Activated CD8-positive, alpha-beta T cell treated with anti-CD3 and anti-CD28 coated beads, Interleukin-2, amount 10 ng/mL, durations not matched to agents 7 days and 5 days (primary cell): ENCODE data around the gene MLANA. TPM values are rescaled to one million over a fixed set of nuclear protein-coding genes. Genes with fewer than 3 reads are reported as not detected.

Experiments used
- ATAC-seq: fragments of 150-1000 bp; cut with Tn5 transposase; one replicate; pipeline ENCODE4 v1.10.0; 2021; ENCODE audit warnings: moderate library complexity
- CTCF ChIA-PET: fragments of 350-600 bp; sonication (Branson Sonifier 250); formaldehyde crosslinking; loops from one replicate; lab custom pipeline; 2021; ENCODE audit warnings: antibody characterized with exemption; lab: Charles Lee
- POLR2A ChIA-PET: fragments of 350-600 bp; sonication (Branson Sonifier 250); formaldehyde crosslinking; loops from one replicate; lab custom pipeline; 2021; ENCODE audit warnings: antibody characterized with exemption; lab: Charles Lee
- DNase-seq: peaks from one replicate; pipeline ENCODE4 v3.0.0-alpha.2; 2020
- H3K27ac Mint-ChIP-seq: one replicate; pipeline ENCODE4 v1.8.0; 2021; ENCODE audit warnings: mild to moderate bottlenecking, mixed read lengths
- H3K27me3 Mint-ChIP-seq: one replicate; pipeline ENCODE4 v1.8.0; 2021; ENCODE audit warnings: low read depth, mixed read lengths
- H3K36me3 Mint-ChIP-seq: one replicate; pipeline ENCODE4 v1.8.0; 2021; ENCODE audit warnings: low read depth, mixed read lengths
- H3K4me1 Mint-ChIP-seq: one replicate; pipeline ENCODE4 v1.8.0; 2021; ENCODE audit warnings: low read depth, mixed read lengths
- H3K4me3 Mint-ChIP-seq: one replicate; pipeline ENCODE4 v1.8.0; 2021; ENCODE audit warnings: mild to moderate bottlenecking, mixed read lengths
- H3K9me3 Mint-ChIP-seq: one replicate; pipeline ENCODE4 v1.8.0; 2022; ENCODE audit warnings: mixed read lengths; ENCODE audit not compliant: insufficient read depth
- total RNA-seq, 2 experiments: library from RNA; stranded (reverse); gene quantifications; one replicate each; pipeline ENCODE4 v1.2.3, GENCODE V29; 2021

MLANA gene
- total RNA-seq, 2 experiments from 2014 or later: not detected

GRCh38 chr9:5852987-5853386 lies 37.7 kb upstream of the MLANA start:
- Mint-ChIP-seq H3K27me3 (no peaks in the 10 kb centered on the region), H3K27ac (peak overlapping the region; percentile 51), H3K4me1 (peaks cover 60% of the 10 kb centered on the region), H3K9me3 (peaks cover 7% of the 10 kb centered on the region), H3K36me3 (peaks cover 42% of the 10 kb centered on the region), H3K4me3 (no peak overlapping the region)
- no peak for DNase-seq
- CTCF ChIA-PET: interaction anchor here (0.8 to 3.9 kb wide), 2 partner anchors 18 to 20 kb away, joined by 3 to 46 read pairs; partner anchors contain the start of gene ERMP1
- no peak for ATAC-seq
- POLR2A ChIA-PET: interaction anchor here (1.0 kb wide), 1 partner anchor 20 kb away, joined by 3 read pairs; the partner anchor contains the start of gene ERMP1

- POLR2A ChIA-PET: interaction anchor here (0.6 to 1.6 kb wide), 2 partner anchors 10 to 154 kb away, joined by 3 to 4 read pairs; a partner anchor contains a TSS
- peaks cover 56% of the 10 kb centered on the region for H3K4me1 Mint-ChIP-seq
These were observed 37.1 kb upstream of the MLANA start for GRCh38 chr9:5853617-5854016.

GRCh38 chr9:5854063-5854790 lies 36.5 kb upstream of the MLANA start:
- ChIA-PET CTCF (interaction anchor here (1.1 to 3.9 kb wide), 5 partner anchors 9 to 32 kb away, joined by 3 to 46 read pairs (median 11); partner anchors contain the start of gene ERMP1), POLR2A (interaction anchor here (0.6 to 1.6 kb wide), 3 partner anchors 11 to 154 kb away, joined by 3 to 5 read pairs (median 4); a partner anchor contains a TSS)
- Mint-ChIP-seq H3K4me3 (no peak overlapping the region), H3K27ac (peak overlapping the region; percentile 35), H3K27me3 (no peaks in the 10 kb centered on the region), H3K36me3 (peaks cover 35% of the 10 kb centered on the region), H3K9me3 (peaks cover 7% of the 10 kb centered on the region), H3K4me1 (peaks cover 52% of the 10 kb centered on the region)
- DNase-seq: no peak
- ATAC-seq: no peak

More at GRCh38 chr9:5853617-5854016, 37.1 kb upstream of the MLANA start:
- peaks cover 39% of the 10 kb centered on the region for H3K36me3 Mint-ChIP-seq
- DNase-seq (no peak), ATAC-seq (no peak)
- H3K27me3 Mint-ChIP-seq: no peaks in the 10 kb centered on the region
- peaks cover 7% of the 10 kb centered on the region for H3K9me3 Mint-ChIP-seq
- H3K27ac Mint-ChIP-seq: peak overlapping the region; percentile 51
- CTCF ChIA-PET: interaction anchor here (2.2 to 3.9 kb wide), 3 partner anchors 16 to 33 kb away, joined by 11 to 46 read pairs (median 13); partner anchors contain the start of gene ERMP1
- no peak overlapping the region for H3K4me3 Mint-ChIP-seq

GRCh38 chr9:5857928-5858327 lies 32.8 kb upstream of the MLANA start:
- ATAC-seq: no peak
- CTCF ChIA-PET: interaction anchor here (1.0 to 2.2 kb wide), 4 partner anchors 10 to 32 kb away, joined by 3 to 9 read pairs (median 4); no protein-coding TSS in a partner anchor
- no peaks in the 10 kb centered on the region for H3K27me3 Mint-ChIP-seq
- H3K36me3 Mint-ChIP-seq: peaks cover 22% of the 10 kb centered on the region
- peaks cover 18% of the 10 kb centered on the region for H3K4me1 Mint-ChIP-seq
- no peak overlapping the region for H3K4me3 Mint-ChIP-seq
- no peak overlapping the region for H3K27ac Mint-ChIP-seq
- DNase-seq: no peak
- POLR2A ChIA-PET: interaction anchor here (0.6 to 0.7 kb wide), 2 partner anchors 150 to 1140 kb away, joined by 3 read pairs; no protein-coding TSS in a partner anchor
- peaks cover 7% of the 10 kb centered on the region for H3K9me3 Mint-ChIP-seq

- DNase-seq (no peak), ATAC-seq (no peak)
- Mint-ChIP-seq H3K36me3 (peaks cover 19% of the 10 kb centered on the region), H3K27me3 (no peaks in the 10 kb centered on the region), H3K4me1 (peaks cover 9% of the 10 kb centered on the region), H3K27ac (no peak overlapping the region), H3K4me3 (no peak overlapping the region), H3K9me3 (peaks cover 6% of the 10 kb centered on the region)
- ChIA-PET CTCF (interaction anchor here (1.1 to 1.9 kb wide), 3 partner anchors 9 to 27 kb away, joined by 3 to 8 read pairs (median 5); no protein-coding TSS in a partner anchor), POLR2A (no interaction called here)
These were observed 31.9 kb upstream of the MLANA start for GRCh38 chr9:5858833-5859232.

GRCh38 chr9:5863092-5863746 lies 27.5 kb upstream of the MLANA start:
- DNase-seq (no peak), ATAC-seq (no peak)
- CTCF ChIA-PET: interaction anchor here (0.6 to 1.7 kb wide), 4 partner anchors 22 to 53 kb away, joined by 3 to 5 read pairs (median 4); partner anchors contain the start of gene ERMP1
- POLR2A ChIA-PET: no interaction called here
- Mint-ChIP-seq H3K27ac (no peak overlapping the region), H3K9me3 (no peaks in the 10 kb centered on the region), H3K4me3 (no peak overlapping the region), H3K27me3 (no peaks in the 10 kb centered on the region), H3K4me1 (no peaks in the 10 kb centered on the region), H3K36me3 (peaks cover 2% of the 10 kb centered on the region)

- no peak overlapping the region for H3K4me3 Mint-ChIP-seq
- peaks cover 3% of the 10 kb centered on the region for H3K4me1 Mint-ChIP-seq
- POLR2A ChIA-PET: interaction anchor here (0.6 kb wide), 1 partner anchor 28 kb away, joined by 3 read pairs; no protein-coding TSS in a partner anchor
- no peaks in the 10 kb centered on the region for H3K9me3 Mint-ChIP-seq
- ATAC-seq: no peak
- H3K36me3 Mint-ChIP-seq: peaks cover 2% of the 10 kb centered on the region
- CTCF ChIA-PET: interaction anchor here (1.0 to 1.7 kb wide), 4 partner anchors 13 to 32 kb away, joined by 3 to 5 read pairs (median 4); partner anchors contain the start of gene ERMP1
- H3K27ac Mint-ChIP-seq: no peak overlapping the region
- H3K27me3 Mint-ChIP-seq: no peaks in the 10 kb centered on the region
- DNase-seq: no peak
These were observed 26.2 kb upstream of the MLANA start for GRCh38 chr9:5864446-5864845.

- no peaks in the 10 kb centered on the region for H3K9me3 Mint-ChIP-seq
- ChIA-PET POLR2A (no interaction called here), CTCF (interaction anchor here (1.4 kb wide), 1 partner anchor 34 kb away, joined by 4 read pairs; the partner anchor contains the start of gene ERMP1)
- DNase-seq (no peak), ATAC-seq (no peak)
- H3K27me3 Mint-ChIP-seq: no peaks in the 10 kb centered on the region
- H3K36me3 Mint-ChIP-seq: peaks cover 2% of the 10 kb centered on the region
- H3K4me3 Mint-ChIP-seq: no peak overlapping the region
- H3K4me1 Mint-ChIP-seq: peaks cover 10% of the 10 kb centered on the region
- no peak overlapping the region for H3K27ac Mint-ChIP-seq
These were observed 24.4 kb upstream of the MLANA start for GRCh38 chr9:5866272-5866671.

- no peak overlapping the region for H3K27ac Mint-ChIP-seq
- no peak for ATAC-seq
- DNase-seq: no peak
- no peaks in the 10 kb centered on the region for H3K27me3 Mint-ChIP-seq
- ChIA-PET CTCF (interaction anchor here (1.4 kb wide), 1 partner anchor 34 kb away, joined by 4 read pairs; the partner anchor contains the start of gene ERMP1), POLR2A (no interaction called here)
- H3K9me3 Mint-ChIP-seq: no peaks in the 10 kb centered on the region
- peaks cover 10% of the 10 kb centered on the region for H3K4me1 Mint-ChIP-seq
- H3K4me3 Mint-ChIP-seq: no peak overlapping the region
- no peaks in the 10 kb centered on the region for H3K36me3 Mint-ChIP-seq
These were observed 24.0 kb upstream of the MLANA start for GRCh38 chr9:5866685-5867084.

GRCh38 chr9:5868235-5868634 lies 22.5 kb upstream of the MLANA start:
- no peak overlapping the region for H3K4me3 Mint-ChIP-seq
- ChIA-PET CTCF (interaction anchor here (1.0 to 3.9 kb wide), 3 partner anchors 18 to 186 kb away, joined by 3 to 24 read pairs (median 4); partner anchors contain the start of gene ERMP1), POLR2A (no interaction called here)
- no peak for ATAC-seq
- no peaks in the 10 kb centered on the region for H3K9me3 Mint-ChIP-seq
- H3K27me3 Mint-ChIP-seq: no peaks in the 10 kb centered on the region
- H3K36me3 Mint-ChIP-seq: no peaks in the 10 kb centered on the region
- no peak for DNase-seq
- H3K27ac Mint-ChIP-seq: no peak overlapping the region
- H3K4me1 Mint-ChIP-seq: peaks cover 10% of the 10 kb centered on the region

- Mint-ChIP-seq H3K4me1 (peaks cover 19% of the 10 kb centered on the region), H3K27me3 (no peaks in the 10 kb centered on the region), H3K9me3 (no peaks in the 10 kb centered on the region), H3K36me3 (no peaks in the 10 kb centered on the region), H3K4me3 (no peak overlapping the region), H3K27ac (peak overlapping the region; percentile 22)
- ATAC-seq (no peak), DNase-seq (peak; percentile 35)
- CTCF ChIA-PET: interaction anchor here (0.7 to 3.9 kb wide), 8 partner anchors 10 to 185 kb away, joined by 3 to 24 read pairs (median 4); partner anchors contain the start of gene ERMP1
- POLR2A ChIA-PET: no interaction called here
These were observed 21.2 kb upstream of the MLANA start for GRCh38 chr9:5869315-5870019.
